GM12878 (cell line): ENCODE data around the gene TCF4. TPM values are rescaled to one million over a fixed set of nuclear protein-coding genes. Genes with fewer than 3 reads are reported as not detected.

Source experiments
- ATAC-seq: fragments of 200-7000 bp; cut with Tn5 transposase; 3 replicates; pipeline ENCODE4 v1.9.1; 2020; ENCODE audit warnings: mild to moderate bottlenecking, moderate library complexity
- BruUV-seq: library from RNA; stranded (reverse); fragments of 400-500 nt; replicated peaks from 2 replicates; lab custom pipeline; 2021; lab: Mats Ljungman, UMichigan
- CTCF ChIA-PET: fragments of 300-600 bp; sonication (Branson Sonifier 250); formaldehyde crosslinking; extraction: SDS; loops from one replicate; lab custom pipeline; 2021; ENCODE audit warnings: inconsistent platforms; lab: Yijun Ruan, JAX
- POLR2A ChIA-PET: fragments of 350-600 bp; formaldehyde crosslinking; extraction: SDS; loops from one replicate; lab custom pipeline; 2021; ENCODE audit warnings: inconsistent platforms; lab: Charles Lee
- RAD21 ChIA-PET: fragments of 300-600 bp; sonication (Branson Sonifier 250); formaldehyde crosslinking; loops from one replicate; lab custom pipeline; 2023; ENCODE audit warnings: antibody characterized with exemption; ENCODE audit not compliant: unreplicated experiment; lab: Charles Lee
- SMC1A ChIA-PET: fragments of 300-600 bp; sonication (Branson Sonifier 250); formaldehyde crosslinking; loops from one replicate; lab custom pipeline; 2023; ENCODE audit not compliant: unreplicated experiment, uncharacterized antibody; lab: Charles Lee
- DNase-seq: peaks from one replicate; pipeline ENCODE4 v3.0.0-alpha.2; 2011; ENCODE audit warnings: low read depth, low spot score
- FAIRE-seq: peaks from 3 replicates; lab custom pipeline; 2011; peaks lifted over from hg19 to GRCh38; lab: Jason Lieb, UNC
- H2AFZ ChIP-seq: 2 replicates; pipeline ENCODE4 v1.6.0; 2011; ENCODE audit warnings: low read depth, low read length, control low read depth; ENCODE audit not compliant: control insufficient read depth
- H3K27ac ChIP-seq: 2 replicates; pipeline ENCODE4 v1.5.1; 2011; ENCODE audit warnings: control low read depth; ENCODE audit not compliant: control insufficient read depth, insufficient read depth
- H3K27me3 ChIP-seq, 2 experiments: replicated peaks in 1 of 2; 2 replicates each; pipeline versions ENCODE4 v1.6.0 to v1.6.1; 2011; ENCODE audit warnings: low read length in 1 of 2; ENCODE audit not compliant: control insufficient read depth in 2 of 2, insufficient read depth in 2 of 2
- H3K36me3 ChIP-seq, 2 experiments: 2 replicates each; pipeline ENCODE4 v1.5.1; 2011; ENCODE audit warnings: low read length in 1 of 2; ENCODE audit not compliant: control insufficient read depth in 2 of 2, insufficient read depth in 2 of 2
- H3K4me1 ChIP-seq: 2 replicates; pipeline ENCODE4 v1.6.1; 2011; ENCODE audit warnings: mild to moderate bottlenecking, low read length, moderate library complexity, mixed read lengths; ENCODE audit not compliant: control insufficient read depth, insufficient read depth
- H3K4me2 ChIP-seq: 2 replicates; pipeline ENCODE4 v1.6.0; 2011; ENCODE audit warnings: control low read depth; ENCODE audit not compliant: control insufficient read depth, insufficient read depth
- H3K4me3 ChIP-seq: fragments of 200-600 bp; sonication (generic); 2 replicates; pipeline ENCODE4 v1.5.1; 2016
- H3K79me2 ChIP-seq: 2 replicates; pipeline ENCODE4 v1.6.0; 2011; ENCODE audit warnings: low read length; ENCODE audit not compliant: control insufficient read depth, insufficient read depth
- H3K9ac ChIP-seq: 2 replicates; pipeline ENCODE4 v1.8.0; 2011; ENCODE audit warnings: low read length, control low read depth, mixed read lengths; ENCODE audit not compliant: control insufficient read depth, insufficient read depth
- H3K9me3 ChIP-seq: replicated peaks from 3 replicates; pipeline ENCODE4 v1.5.1; 2011; ENCODE audit warnings: mild to moderate bottlenecking, low read length; ENCODE audit not compliant: control insufficient read depth, insufficient read depth
- H4K20me1 ChIP-seq: 2 replicates; pipeline ENCODE4 v1.6.0; 2011; ENCODE audit not compliant: control insufficient read depth, insufficient read depth
- BCL11A ChIP-seq: IDR thresholded peaks from 2 replicates; pipeline ENCODE4 v1.6.1; 2011; ENCODE audit warnings: low read depth, low read length
- EGR1 ChIP-seq, 2 experiments: IDR thresholded peaks; 1 replicate in 1 of 2; 2 replicates in 1 of 2; pipeline ENCODE4 v1.6.1; 2011 to 2012; ENCODE audit warnings: low read depth in 2 of 2, low read length in 2 of 2, borderline replicate concordance in 1 of 2, mild to moderate bottlenecking in 1 of 2, moderate library complexity in 1 of 2
- NFYA ChIP-seq: IDR thresholded peaks from 2 replicates; pipeline ENCODE4 v1.6.1; 2011; ENCODE audit warnings: low read depth, mild to moderate bottlenecking, low read length, improper control_type of control experiment, borderline replicate concordance
- RAD21 ChIP-seq: IDR thresholded peaks from 2 replicates; pipeline ENCODE4 v1.6.1; 2011; ENCODE audit warnings: mild to moderate bottlenecking, low read depth, low read length, moderate library complexity; ENCODE audit not compliant: insufficient read depth
- RB1 ChIP-seq: fragments of 450-650 bp; formaldehyde crosslinking; IDR thresholded peaks from 2 replicates; pipeline ENCODE4 v1.6.1; 2017; ENCODE audit warnings: mild to moderate bottlenecking, borderline replicate concordance
- RFX5 ChIP-seq: IDR thresholded peaks from 2 replicates; pipeline ENCODE4 v1.6.1; 2011; ENCODE audit warnings: low read depth, low read length, improper control_type of control experiment
- SMAD1 ChIP-seq: fragments of 450-650 bp; IDR thresholded peaks from 2 replicates; pipeline ENCODE4 v1.6.1; 2018; ENCODE audit warnings: mild to moderate bottlenecking, low read depth; ENCODE audit not compliant: partially characterized antibody
- TCF3 ChIP-seq: IDR thresholded peaks from 2 replicates; pipeline ENCODE4 v1.6.1; 2012; ENCODE audit warnings: low read depth, mild to moderate bottlenecking, low read length, borderline replicate concordance; ENCODE audit not compliant: insufficient read depth
- ZNF384 ChIP-seq: IDR thresholded peaks from 2 replicates; pipeline ENCODE4 v1.6.1; 2012; ENCODE audit warnings: low read depth, mild to moderate bottlenecking, low read length, improper control_type of control experiment, borderline replicate concordance
- WGBS: methylation state at CpG from one replicate; pipeline ENCODE4 v1.1.6; 2016; ENCODE audit warnings: low lambda C conversion rate; ENCODE audit not compliant: insufficient replicate concordance, insufficient coverage; ENCODE audit errors: missing lambda C conversion rate; 5-methylcytosine and 5-hydroxymethylcytosine counted together
- in situ Hi-C: fragments of 300-500 bp; cut with MboI; formaldehyde crosslinking; loops from 9 replicates; pipeline ENCODE4 v1.14.3; 2018; ENCODE audit warnings: mixed read lengths
- intact Hi-C: fragments of 100-400 bp; cut with micrococcal nuclease; formaldehyde crosslinking; loops from one replicate; pipeline ENCODE4 v1.14.2; 2022; ENCODE audit not compliant: unreplicated experiment
- polyA plus RNA-seq, 11 experiments: library from polyadenylated mRNA; depleted of rRNA in 4 of 11; unstranded in 6 of 11; stranded (reverse) in 5 of 11; fragments of >200 nt; fragmentation: Nextera tagmentation in 4 of 11; fragmentation: Illumina TruSeq in 1 of 11; extraction: Ambion mirVana in 4 of 11; extraction: Trizol in 1 of 11; gene quantifications; 1 replicate in 1 of 11; 2 replicates in 10 of 11; pipeline versions ENCODE4 v1.2.1 to v1.2.3, GENCODE V29; 2011 to 2016; ENCODE audit warnings: inconsistent platforms in 2 of 11, missing spikeins in 2 of 11, low read depth in 1 of 11
- total RNA-seq, 4 experiments: library from RNA; depleted of rRNA in 3 of 4; stranded (reverse); fragments of >200 nt in 3 of 4; fragmentation: Illumina TruSeq in 1 of 4; extraction: Trizol in 1 of 4; gene quantifications; 2 replicates each; pipeline versions ENCODE4 v1.2.1 to v1.2.3, GENCODE V29; 2013 to 2021
- TF ChIP-seq, protein P1 (sequence below): fragments of 450-650 bp; IDR thresholded peaks from 2 replicates; pipeline ENCODE4 v1.6.1; 2016; ENCODE audit warnings: mild to moderate bottlenecking, moderate library complexity, borderline replicate concordance

The TCF4 gene
- total and polyA plus RNA-seq, 10 of the 15 experiments (the other 5 are each of a cell fraction or from before 2014, with no cell fraction given): 15.2 to 94.0 (median 31.5) TPM

DNA sequence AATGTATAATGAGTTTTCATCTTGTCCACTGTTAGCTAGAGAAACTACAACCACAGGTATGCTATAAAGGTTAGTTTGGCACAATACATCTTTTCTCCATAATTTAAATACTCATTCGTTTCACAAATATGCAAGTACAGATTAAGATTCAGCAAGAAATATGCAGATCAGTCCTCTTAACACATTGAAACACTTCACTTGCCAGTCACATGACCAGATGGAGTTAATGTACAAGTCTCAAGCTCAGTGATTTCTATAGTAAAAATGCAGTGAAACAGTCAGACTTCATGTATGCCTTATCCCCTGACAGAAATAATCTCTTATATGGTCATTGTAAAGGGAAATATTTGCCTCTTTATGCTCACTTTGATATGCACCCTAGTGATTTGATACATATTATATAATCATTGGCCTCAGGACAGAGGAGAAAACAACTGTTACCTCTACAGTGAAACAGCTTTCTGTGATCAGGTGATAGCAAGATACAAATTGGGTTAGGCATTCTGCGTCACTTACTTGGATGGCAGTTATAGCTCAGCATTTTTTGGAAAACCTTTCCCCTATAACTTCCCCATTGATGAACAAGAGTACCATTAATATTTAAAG is 104.6 kb downstream of the TCF4 start:
- no peak for DNase-seq
- intact Hi-C loops (loop anchor here (10.0 kb wide), 1 partner anchor 139 kb away; no protein-coding TSS in a partner anchor), in situ Hi-C loops (no loop called here)
- no peaks in the 10 kb centered on the region for H3K27me3 ChIP-seq
- TF ChIP-seq RAD21 (no peak), SMAD1 (no peak), RB1 (no peak), BCL11A (no peak), NFYA (no peak), RFX5 (no peak), EGR1 (IDR thresholded peaks at IDR 0.05; ENCODE audit: borderline replicate concordance in 1 of 2, low read depth in 2 of 2, low read length in 2 of 2) (no peak), TCF3 (no peak), ZNF384 (no peak)
- TF ChIP-seq, protein P1, sequence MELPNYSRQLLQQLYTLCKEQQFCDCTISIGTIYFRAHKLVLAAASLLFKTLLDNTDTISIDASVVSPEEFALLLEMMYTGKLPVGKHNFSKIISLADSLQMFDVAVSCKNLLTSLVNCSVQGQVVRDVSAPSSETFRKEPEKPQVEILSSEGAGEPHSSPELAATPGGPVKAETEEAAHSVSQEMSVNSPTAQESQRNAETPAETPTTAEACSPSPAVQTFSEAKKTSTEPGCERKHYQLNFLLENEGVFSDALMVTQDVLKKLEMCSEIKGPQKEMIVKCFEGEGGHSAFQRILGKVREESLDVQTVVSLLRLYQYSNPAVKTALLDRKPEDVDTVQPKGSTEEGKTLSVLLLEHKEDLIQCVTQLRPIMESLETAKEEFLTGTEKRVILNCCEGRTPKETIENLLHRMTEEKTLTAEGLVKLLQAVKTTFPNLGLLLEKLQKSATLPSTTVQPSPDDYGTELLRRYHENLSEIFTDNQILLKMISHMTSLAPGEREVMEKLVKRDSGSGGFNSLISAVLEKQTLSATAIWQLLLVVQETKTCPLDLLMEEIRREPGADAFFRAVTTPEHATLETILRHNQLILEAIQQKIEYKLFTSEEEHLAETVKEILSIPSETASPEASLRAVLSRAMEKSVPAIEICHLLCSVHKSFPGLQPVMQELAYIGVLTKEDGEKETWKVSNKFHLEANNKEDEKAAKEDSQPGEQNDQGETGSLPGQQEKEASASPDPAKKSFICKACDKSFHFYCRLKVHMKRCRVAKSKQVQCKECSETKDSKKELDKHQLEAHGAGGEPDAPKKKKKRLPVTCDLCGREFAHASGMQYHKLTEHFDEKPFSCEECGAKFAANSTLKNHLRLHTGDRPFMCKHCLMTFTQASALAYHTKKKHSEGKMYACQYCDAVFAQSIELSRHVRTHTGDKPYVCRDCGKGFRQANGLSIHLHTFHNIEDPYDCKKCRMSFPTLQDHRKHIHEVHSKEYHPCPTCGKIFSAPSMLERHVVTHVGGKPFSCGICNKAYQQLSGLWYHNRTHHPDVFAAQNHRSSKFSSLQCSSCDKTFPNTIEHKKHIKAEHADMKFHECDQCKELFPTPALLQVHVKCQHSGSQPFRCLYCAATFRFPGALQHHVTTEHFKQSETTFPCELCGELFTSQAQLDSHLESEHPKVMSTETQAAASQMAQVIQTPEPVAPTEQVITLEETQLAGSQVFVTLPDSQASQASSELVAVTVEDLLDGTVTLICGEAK: no peak
- RAD21 ChIA-PET: no interaction called here
- no peak for FAIRE-seq
- POLR2A ChIA-PET: no interaction called here
- H2AFZ ChIP-seq: no peak overlapping the region
- no peaks in the 10 kb centered on the region for H3K9me3 ChIP-seq
- H3K4me2 ChIP-seq: no peak overlapping the region
- SMC1A ChIA-PET: no interaction called here
- WGBS: 54% methylated on average over 2 of the region's 2 CpGs
- H3K4me3 ChIP-seq: no peak overlapping the region
- no peak for ATAC-seq
- H3K27ac ChIP-seq: no peak overlapping the region
- no peaks in the 10 kb centered on the region for H3K4me1 ChIP-seq
- H4K20me1 ChIP-seq: no peaks in the 10 kb centered on the region
- no peaks in the 10 kb centered on the region for H3K79me2 ChIP-seq
- BruUV-seq: no TSS peak
- no peak overlapping the region for H3K9ac ChIP-seq
- CTCF ChIA-PET: no interaction called here
- no peaks in the 10 kb centered on the region for H3K36me3 ChIP-seq
